Subcutaneous abdominal adipose tissue (tissue), 5 donors: ENCODE results near the gene SUPT5H.
A peak's percentile ranks its signal among the peaks of the same experiment; 100 is the strongest.

Experiments used
- H3K27ac ChIP-seq: one replicate; pipeline ENCODE4 v1.7.0; 2013; ENCODE audit warnings: low read depth, mild to moderate bottlenecking, inconsistent platforms, low read length, moderate library complexity
- H3K27me3 ChIP-seq, 5 donors: one replicate each; pipeline ENCODE4 v1.7.0; 2013; ENCODE audit warnings: low read length in 5 of 5, inconsistent platforms in 1 of 5; ENCODE audit not compliant: control insufficient read depth in 5 of 5, insufficient read depth in 4 of 5
- H3K36me3 ChIP-seq, 5 donors: one replicate each; pipeline ENCODE4 v1.7.0; 2013; ENCODE audit warnings: low read length in 5 of 5; ENCODE audit not compliant: control insufficient read depth in 5 of 5, insufficient read depth in 5 of 5
- H3K4me1 ChIP-seq, 5 donors: one replicate each; pipeline ENCODE4 v1.7.0; 2013; ENCODE audit warnings: low read length in 5 of 5, mild to moderate bottlenecking in 3 of 5, moderate library complexity in 1 of 5; ENCODE audit not compliant: control insufficient read depth in 5 of 5, insufficient read depth in 5 of 5
- H3K4me3 ChIP-seq, 5 donors: one replicate each; pipeline ENCODE4 v1.7.0; 2013; ENCODE audit warnings: low read length in 5 of 5, low read depth in 1 of 5
- H3K9ac ChIP-seq, 5 donors: one replicate each; pipeline ENCODE4 v1.7.0; 2013; ENCODE audit warnings: low read length in 5 of 5, mild to moderate bottlenecking in 4 of 5, moderate library complexity in 3 of 5
- H3K9me3 ChIP-seq, 5 donors: one replicate each; pipeline ENCODE4 v1.7.0; 2013; ENCODE audit warnings: low read length in 5 of 5; ENCODE audit not compliant: control insufficient read depth in 5 of 5
- donor health status: healthy.
- donor health status: healthy.
- donor health status: healthy.
- donor health status: healthy.
- donor health status: healthy.

SUPT5H gene

GRCh38 chr19:39409208-39410016, 36.0 kb upstream of the SUPT5H start:
- Histone ChIP-seq H3K27me3 (peaks cover 0 to 4% (median 0%) of the 10 kb centered on the region in 5 donors), H3K27ac (peak overlapping the region; percentile 99), H3K36me3 (peaks cover 0 to 22% (median 20%) of the 10 kb centered on the region in 5 donors), H3K4me1 (peaks cover 20 to 53% (median 42%) of the 10 kb centered on the region in 5 donors), H3K4me3 (peak overlapping the region; percentile 98 to 100 (median 99)), H3K9ac (peak overlapping the region; percentile 93 to 100 (median 100)), H3K9me3 (no peaks in the 10 kb centered on the region)

- Histone ChIP-seq H3K27me3 (peaks cover 0 to 4% (median 0%) of the 10 kb centered on the region in 5 donors), H3K36me3 (peaks cover 0 to 22% (median 20%) of the 10 kb centered on the region in 5 donors), H3K9me3 (no peaks in the 10 kb centered on the region), H3K4me1 (peaks cover 22 to 53% (median 46%) of the 10 kb centered on the region in 5 donors), H3K4me3 (peak overlapping the region; percentile 65 to 100 (median 99)), H3K27ac (peak overlapping the region; percentile 99), H3K9ac (peak overlapping the region; percentile 12 to 66 (median 49))
These were observed 35.2 kb upstream of the SUPT5H start for GRCh38 chr19:39410017-39410830.

- Histone ChIP-seq H3K36me3 (peaks cover 0 to 24% (median 20%) of the 10 kb centered on the region in 5 donors), H3K4me1 (peaks cover 22 to 53% (median 46%) of the 10 kb centered on the region in 5 donors), H3K4me3 (peak overlapping the region; percentile 65 to 100 (median 99)), H3K9ac (peak overlapping the region; percentile 12 to 66 (median 49)), H3K27ac (peak overlapping the region; percentile 99), H3K9me3 (no peaks in the 10 kb centered on the region), H3K27me3 (peaks cover 0 to 4% (median 0%) of the 10 kb centered on the region in 5 donors)
These were observed 34.6 kb upstream of the SUPT5H start for GRCh38 chr19:39410831-39411080.

GRCh38 chr19:39411081-39411831, 34.1 kb upstream of the SUPT5H start:
- peak overlapping the region; percentile 99 for H3K27ac ChIP-seq
- H3K4me3 ChIP-seq = peak overlapping the region; percentile 65 to 100 (median 99)
- H3K36me3 ChIP-seq = peaks cover 0 to 27% (median 21%) of the 10 kb centered on the region in 5 donors
- peaks cover 22 to 53% (median 45%) of the 10 kb centered on the region in 5 donors for H3K4me1 ChIP-seq
- H3K9me3 ChIP-seq = no peaks in the 10 kb centered on the region
- H3K27me3 ChIP-seq = peaks cover 0 to 4% (median 0%) of the 10 kb centered on the region in 5 donors
- peak overlapping the region in 4 of 5 donors; percentile 49 to 61 (median 50) for H3K9ac ChIP-seq

GRCh38 chr19:39411832-39412099, 33.6 kb upstream of the SUPT5H start:
- peaks cover 22 to 52% (median 45%) of the 10 kb centered on the region in 5 donors for H3K4me1 ChIP-seq
- H3K4me3 ChIP-seq = peak overlapping the region; percentile 65 to 100 (median 99)
- H3K36me3 ChIP-seq = peaks cover 0 to 32% (median 24%) of the 10 kb centered on the region in 5 donors
- peaks cover 0 to 4% (median 0%) of the 10 kb centered on the region in 5 donors for H3K27me3 ChIP-seq
- H3K27ac ChIP-seq = peak overlapping the region; percentile 99
- no peaks in the 10 kb centered on the region for H3K9me3 ChIP-seq
- peak overlapping the region in 3 of 5 donors; percentile 19 to 84 (median 49) for H3K9ac ChIP-seq

GRCh38 chr19:39412100-39412866, 33.1 kb upstream of the SUPT5H start, which contains the start of gene PLEKHG2:
Gene PLEKHG2, plus strand, starts transcription at chr19:39412669. Its CDS starts 1,418 bp downstream, at chr19:39414087.
- Histone ChIP-seq H3K27ac (peak within 1 kb of the TSS; percentile 99), H3K9ac (peak within 1 kb of the TSS; percentile 56 to 88 (median 74)), H3K27me3 (peaks cover 0 to 4% (median 0%) of the 10 kb centered on the region in 5 donors), H3K4me1 (peaks cover 22 to 52% (median 45%) of the 10 kb centered on the region in 5 donors), H3K4me3 (peak within 1 kb of the TSS; percentile 82 to 100 (median 99)), H3K36me3 (peaks cover 0 to 33% (median 20%) of the 10 kb centered on the region in 5 donors), H3K9me3 (no peaks in the 10 kb centered on the region)

- Histone ChIP-seq H3K36me3 (peaks cover 0 to 33% (median 19%) of the 10 kb centered on the region in 5 donors), H3K4me1 (peaks cover 22 to 52% (median 45%) of the 10 kb centered on the region in 5 donors), H3K9ac (peak overlapping the region; percentile 26 to 88 (median 64)), H3K4me3 (peak overlapping the region; percentile 70 to 100 (median 88)), H3K27me3 (peaks cover 0 to 4% (median 0%) of the 10 kb centered on the region in 5 donors), H3K27ac (peak overlapping the region; percentile 99), H3K9me3 (no peaks in the 10 kb centered on the region)
These were observed 32.5 kb upstream of the SUPT5H start for GRCh38 chr19:39412867-39413271.

- Histone ChIP-seq H3K27me3 (peaks cover 0 to 4% (median 0%) of the 10 kb centered on the region in 5 donors), H3K4me3 (peak overlapping the region; percentile 70 to 100 (median 88)), H3K36me3 (peaks cover 0 to 31% (median 18%) of the 10 kb centered on the region in 5 donors), H3K9ac (peak overlapping the region; percentile 52 to 88 (median 72)), H3K9me3 (no peaks in the 10 kb centered on the region), H3K27ac (peak overlapping the region; percentile 99), H3K4me1 (peaks cover 22 to 52% (median 43%) of the 10 kb centered on the region in 5 donors)
These were observed 32.0 kb upstream of the SUPT5H start for GRCh38 chr19:39413272-39413910.
